ENCODE data around the gene SF3B3.

Gene SF3B3

DNA sequence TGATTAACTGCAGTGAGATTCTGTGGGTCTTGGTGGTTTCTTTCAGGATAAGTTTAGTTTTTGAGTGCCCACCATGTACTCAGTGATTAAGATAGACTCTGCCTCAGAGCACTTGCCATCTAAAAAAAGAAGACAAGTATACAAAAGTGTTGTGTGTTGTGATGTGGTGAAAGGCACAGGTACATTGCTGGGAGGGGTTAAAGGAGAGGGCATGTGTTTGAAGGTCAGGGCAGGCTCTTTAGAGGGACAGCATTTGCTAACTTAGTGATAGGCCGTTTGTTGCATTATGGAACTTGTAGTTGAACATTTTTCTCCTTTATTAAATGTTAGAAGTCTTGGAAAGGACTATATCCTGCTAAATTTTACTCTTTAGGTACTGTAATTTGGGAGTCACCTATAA lies 26.5 kb downstream of the SF3B3 start:
- no peak for DNase-seq (ENCODE audit: low read depth)
- TF ChIP-seq CTCF (IDR thresholded peaks at IDR 0.05; ENCODE audit: low read depth, low read length) (no peak), POLR2A (IDR thresholded peaks at IDR 0.05; ENCODE audit: extremely low read depth, insufficient read length) (no peak), MYC (IDR thresholded peaks at IDR 0.05; ENCODE audit: low read depth, low read length) (no peak)
- TF ChIP-seq, protein P1, sequence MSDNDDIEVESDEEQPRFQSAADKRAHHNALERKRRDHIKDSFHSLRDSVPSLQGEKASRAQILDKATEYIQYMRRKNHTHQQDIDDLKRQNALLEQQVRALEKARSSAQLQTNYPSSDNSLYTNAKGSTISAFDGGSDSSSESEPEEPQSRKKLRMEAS (IDR thresholded peaks at IDR 0.05; ENCODE audit: low read depth, low read length) = no peak
- H3K4me3 ChIP-seq (ENCODE audit: low read depth, low read length) = no peak overlapping the region

DNA sequence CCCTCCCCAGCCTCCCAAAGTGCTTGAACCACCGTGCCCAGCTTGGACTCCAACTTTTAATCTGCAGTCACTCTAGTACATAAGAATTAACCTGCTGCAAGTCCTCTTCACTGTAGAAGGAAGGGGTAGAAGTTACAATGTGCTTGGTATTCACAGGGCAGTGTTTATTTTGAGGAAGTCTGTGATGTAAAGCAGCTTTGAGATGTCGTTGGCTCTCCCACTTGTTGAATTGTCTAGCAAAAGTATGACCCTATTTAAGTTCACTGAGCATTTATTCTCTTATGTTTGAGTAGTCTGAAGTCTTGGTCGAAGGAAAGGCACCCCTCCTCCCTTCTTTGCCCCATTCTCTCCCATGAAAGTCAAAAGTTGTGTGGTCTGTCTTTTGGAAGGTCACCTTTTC lies 28.2 kb downstream of the SF3B3 start:
- TF ChIP-seq, protein P1 (IDR thresholded peaks at IDR 0.05; ENCODE audit: low read depth, low read length) = no peak
- no peak for TF ChIP-seq POLR2A (IDR thresholded peaks at IDR 0.05; ENCODE audit: extremely low read depth, insufficient read length)
- TF ChIP-seq CTCF (IDR thresholded peaks at IDR 0.05; ENCODE audit: low read depth, low read length) = no peak
- TF ChIP-seq MYC (IDR thresholded peaks at IDR 0.05; ENCODE audit: low read depth, low read length) = no peak
- DNase-seq (ENCODE audit: low read depth) = peak; percentile 33
- no peak overlapping the region for H3K4me3 ChIP-seq (ENCODE audit: low read depth, low read length)

DNA sequence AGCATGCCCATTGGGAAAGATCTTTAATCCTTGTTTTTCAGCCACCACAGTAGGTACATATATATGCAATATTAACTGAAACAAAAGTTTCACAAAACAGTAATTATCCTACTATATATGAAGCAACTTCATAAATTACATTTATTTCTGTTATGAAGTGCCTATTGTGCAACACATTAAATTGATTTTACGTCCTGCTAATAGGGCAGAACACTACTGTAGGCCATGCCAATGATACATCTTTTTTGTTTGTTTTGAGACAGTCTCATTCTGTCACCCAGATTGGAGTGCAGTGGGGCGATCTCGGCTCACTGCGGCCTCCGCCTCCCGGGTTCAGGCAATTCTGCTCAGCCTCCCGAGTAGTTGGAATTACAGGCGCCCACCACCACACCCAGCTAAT lies 29.1 kb downstream of the SF3B3 start:
- no peak for DNase-seq (ENCODE audit: low read depth)
- no peak overlapping the region for H3K4me3 ChIP-seq (ENCODE audit: low read depth, low read length)
- TF ChIP-seq MYC (IDR thresholded peaks at IDR 0.05; ENCODE audit: low read depth, low read length) = no peak
- TF ChIP-seq POLR2A (IDR thresholded peaks at IDR 0.05; ENCODE audit: extremely low read depth, insufficient read length) = no peak
- TF ChIP-seq, protein P1 (IDR thresholded peaks at IDR 0.05; ENCODE audit: low read depth, low read length) = no peak
- no peak for TF ChIP-seq CTCF (IDR thresholded peaks at IDR 0.05; ENCODE audit: low read depth, low read length)

DNA sequence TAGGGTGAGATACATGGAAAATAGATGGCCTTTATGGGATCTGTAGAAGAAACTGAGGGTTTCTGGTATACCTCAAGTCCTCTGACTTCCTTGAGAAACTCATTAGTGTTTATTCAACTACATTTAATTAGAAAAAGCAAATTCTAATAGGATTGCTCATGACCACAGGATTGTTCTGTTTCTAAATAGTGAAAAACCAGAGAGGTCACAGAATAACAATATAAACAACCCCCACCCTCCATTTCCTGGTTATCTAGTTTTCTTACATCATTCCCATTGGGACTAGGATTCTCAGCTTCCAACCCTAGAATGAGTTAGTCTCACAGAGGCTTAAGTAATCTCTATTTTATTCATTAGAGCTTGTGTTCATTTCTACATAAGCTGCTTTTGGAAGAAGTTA lies 30.0 kb downstream of the SF3B3 start:
- TF ChIP-seq, protein P1 (IDR thresholded peaks at IDR 0.05; ENCODE audit: low read depth, low read length) = no peak
- TF ChIP-seq CTCF (IDR thresholded peaks at IDR 0.05; ENCODE audit: low read depth, low read length) (no peak), MYC (IDR thresholded peaks at IDR 0.05; ENCODE audit: low read depth, low read length) (no peak), POLR2A (IDR thresholded peaks at IDR 0.05; ENCODE audit: extremely low read depth, insufficient read length) (no peak)
- no peak overlapping the region for H3K4me3 ChIP-seq (ENCODE audit: low read depth, low read length)

DNA sequence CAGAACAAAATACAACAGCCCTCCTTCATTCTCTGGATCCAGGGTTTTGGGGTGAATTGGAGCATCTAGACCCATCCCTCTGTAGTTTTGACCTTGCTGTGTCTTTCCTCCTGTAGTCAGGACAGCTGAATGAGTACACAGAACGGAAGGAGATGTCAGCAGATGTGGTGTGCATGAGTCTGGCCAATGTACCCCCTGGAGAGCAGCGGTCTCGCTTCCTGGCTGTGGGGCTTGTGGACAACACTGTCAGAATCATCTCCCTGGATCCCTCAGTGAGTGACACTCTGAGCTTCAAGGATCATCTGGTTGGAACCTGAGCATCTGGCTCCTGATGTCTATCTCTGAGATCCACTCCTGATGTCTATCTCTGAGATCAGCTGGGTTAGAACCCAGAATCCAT lies 32.4 kb downstream of the SF3B3 start:
- TF ChIP-seq, protein P1 (IDR thresholded peaks at IDR 0.05; ENCODE audit: low read depth, low read length) = no peak
- no peak for TF ChIP-seq MYC (IDR thresholded peaks at IDR 0.05; ENCODE audit: low read depth, low read length)
- TF ChIP-seq CTCF (IDR thresholded peaks at IDR 0.05; ENCODE audit: low read depth, low read length) = no peak
- TF ChIP-seq POLR2A (IDR thresholded peaks at IDR 0.05; ENCODE audit: extremely low read depth, insufficient read length) = no peak
- no peak overlapping the region for H3K4me3 ChIP-seq (ENCODE audit: low read depth, low read length)
- no peak for DNase-seq (ENCODE audit: low read depth)

More for the DNA sequence above, 30.0 kb downstream of the SF3B3 start:
- no peak for DNase-seq (ENCODE audit: low read depth)

DNA sequence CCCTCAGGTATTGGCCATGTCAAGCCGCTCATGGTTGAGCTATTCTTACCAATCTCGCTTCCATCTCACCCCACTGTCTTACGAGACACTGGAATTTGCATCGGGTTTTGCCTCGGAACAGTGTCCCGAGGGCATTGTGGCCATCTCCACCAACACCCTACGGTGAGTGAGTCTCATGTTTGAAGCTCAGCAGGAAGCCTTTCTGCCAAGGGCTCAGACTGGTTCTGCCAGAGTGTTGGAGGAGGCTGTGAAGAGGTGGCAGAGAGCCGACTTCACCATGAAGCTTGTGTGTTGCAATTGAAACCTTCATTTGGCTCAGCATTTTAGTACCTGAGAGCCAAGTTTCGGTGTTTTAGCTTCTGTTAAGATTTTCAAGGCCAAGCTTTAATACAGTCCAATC lies 38.0 kb downstream of the SF3B3 start:
- no peak for TF ChIP-seq MYC (IDR thresholded peaks at IDR 0.05; ENCODE audit: low read depth, low read length)
- no peak for TF ChIP-seq POLR2A (IDR thresholded peaks at IDR 0.05; ENCODE audit: extremely low read depth, insufficient read length)
- TF ChIP-seq CTCF (IDR thresholded peaks at IDR 0.05; ENCODE audit: low read depth, low read length) = no peak
- TF ChIP-seq, protein P1 (IDR thresholded peaks at IDR 0.05; ENCODE audit: low read depth, low read length) = no peak

More for the DNA sequence above, 38.0 kb downstream of the SF3B3 start:
- no peak overlapping the region for H3K4me3 ChIP-seq (ENCODE audit: low read depth, low read length)
- no peak for DNase-seq (ENCODE audit: low read depth)
